Neutrophil (primary cell): ENCODE data around the gene EFCAB14.
"Not testable (repeated sequence)": the region's sequence is repeated elsewhere in the genome, so short reads cannot be mapped to it uniquely, and the experiment has no call there.

Source experiments
- H3K27ac ChIP-seq: fragments of 200-600 bp; sonication (generic); 2 replicates; pipeline ENCODE4 v1.5.1; 2016; ENCODE audit warnings: mild to moderate bottlenecking, moderate library complexity
- H3K27me3 ChIP-seq: fragments of 200-600 bp; sonication (generic); 2 replicates; pipeline ENCODE4 v1.6.0; 2016; ENCODE audit warnings: mild to moderate bottlenecking
- H3K36me3 ChIP-seq: fragments of 200-600 bp; sonication (generic); 2 replicates; pipeline ENCODE4 v1.5.1; 2017
- H3K4me1 ChIP-seq, 2 experiments: fragments of 200-600 bp in 1 of 2; sonication (generic) in 1 of 2; 1 replicate in 1 of 2; 2 replicates in 1 of 2; pipeline versions ENCODE4 v1.5.1 to v1.6.1; 2013 to 2016; ENCODE audit warnings: low read depth in 1 of 2, low read length in 1 of 2, mild to moderate bottlenecking in 1 of 2, moderate library complexity in 1 of 2; ENCODE audit not compliant: control insufficient read depth in 1 of 2, insufficient read depth in 1 of 2
- H3K4me3 ChIP-seq, 2 experiments: fragments of 200-600 bp in 1 of 2; sonication (generic) in 1 of 2; 1 replicate in 1 of 2; 2 replicates in 1 of 2; pipeline ENCODE4 v1.5.1; 2013 to 2016; ENCODE audit warnings: low read depth in 1 of 2, low read length in 1 of 2, mild to moderate bottlenecking in 1 of 2, moderate library complexity in 1 of 2
- H3K9me3 ChIP-seq: fragments of 200-600 bp; sonication (generic); 2 replicates; pipeline ENCODE4 v1.5.1; 2016
- TF ChIP-seq, protein P1 (sequence below): fragments of 200-600 bp; sonication (generic); IDR thresholded peaks from 2 replicates; pipeline ENCODE4 v1.5.1; 2016; ENCODE audit warnings: antibody characterized with exemption

EFCAB14 gene

DNA sequence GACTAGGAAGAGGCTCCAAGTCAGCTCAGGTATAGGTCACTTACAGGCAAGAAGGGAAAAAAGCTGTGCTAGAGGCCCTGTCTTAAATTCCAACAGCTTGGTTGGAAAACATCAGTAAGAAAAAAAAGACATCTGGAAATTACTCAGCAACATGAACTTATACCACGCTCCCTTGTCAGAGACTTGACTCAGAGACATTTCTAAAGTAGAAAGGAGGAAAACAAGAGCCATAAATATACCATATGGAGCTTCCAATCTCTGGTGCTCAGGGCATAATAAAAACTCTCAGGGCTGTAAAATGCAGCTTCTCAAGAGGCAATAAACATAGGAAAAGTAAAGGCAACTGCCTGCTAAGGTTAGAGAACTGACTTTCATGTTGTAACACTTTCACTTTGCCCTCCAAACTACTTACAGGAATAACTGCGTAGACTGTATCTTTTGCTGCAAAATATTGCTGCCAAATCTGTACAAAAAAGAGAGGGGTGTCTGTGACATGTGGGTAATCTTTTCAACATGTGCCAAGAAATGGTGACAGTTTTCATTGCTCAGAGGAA, 65.4 kb downstream of the EFCAB14 start:
- no peak overlapping the region for H3K4me3 ChIP-seq
- no peaks in the 10 kb centered on the region for H3K4me1 ChIP-seq
- peaks cover 23% of the 10 kb centered on the region for H3K36me3 ChIP-seq
- H3K9me3 ChIP-seq: no peaks in the 10 kb centered on the region
- TF ChIP-seq, protein P1, sequence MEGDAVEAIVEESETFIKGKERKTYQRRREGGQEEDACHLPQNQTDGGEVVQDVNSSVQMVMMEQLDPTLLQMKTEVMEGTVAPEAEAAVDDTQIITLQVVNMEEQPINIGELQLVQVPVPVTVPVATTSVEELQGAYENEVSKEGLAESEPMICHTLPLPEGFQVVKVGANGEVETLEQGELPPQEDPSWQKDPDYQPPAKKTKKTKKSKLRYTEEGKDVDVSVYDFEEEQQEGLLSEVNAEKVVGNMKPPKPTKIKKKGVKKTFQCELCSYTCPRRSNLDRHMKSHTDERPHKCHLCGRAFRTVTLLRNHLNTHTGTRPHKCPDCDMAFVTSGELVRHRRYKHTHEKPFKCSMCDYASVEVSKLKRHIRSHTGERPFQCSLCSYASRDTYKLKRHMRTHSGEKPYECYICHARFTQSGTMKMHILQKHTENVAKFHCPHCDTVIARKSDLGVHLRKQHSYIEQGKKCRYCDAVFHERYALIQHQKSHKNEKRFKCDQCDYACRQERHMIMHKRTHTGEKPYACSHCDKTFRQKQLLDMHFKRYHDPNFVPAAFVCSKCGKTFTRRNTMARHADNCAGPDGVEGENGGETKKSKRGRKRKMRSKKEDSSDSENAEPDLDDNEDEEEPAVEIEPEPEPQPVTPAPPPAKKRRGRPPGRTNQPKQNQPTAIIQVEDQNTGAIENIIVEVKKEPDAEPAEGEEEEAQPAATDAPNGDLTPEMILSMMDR: no peak
- no peaks in the 10 kb centered on the region for H3K27me3 ChIP-seq
- H3K27ac ChIP-seq: no peak overlapping the region

DNA sequence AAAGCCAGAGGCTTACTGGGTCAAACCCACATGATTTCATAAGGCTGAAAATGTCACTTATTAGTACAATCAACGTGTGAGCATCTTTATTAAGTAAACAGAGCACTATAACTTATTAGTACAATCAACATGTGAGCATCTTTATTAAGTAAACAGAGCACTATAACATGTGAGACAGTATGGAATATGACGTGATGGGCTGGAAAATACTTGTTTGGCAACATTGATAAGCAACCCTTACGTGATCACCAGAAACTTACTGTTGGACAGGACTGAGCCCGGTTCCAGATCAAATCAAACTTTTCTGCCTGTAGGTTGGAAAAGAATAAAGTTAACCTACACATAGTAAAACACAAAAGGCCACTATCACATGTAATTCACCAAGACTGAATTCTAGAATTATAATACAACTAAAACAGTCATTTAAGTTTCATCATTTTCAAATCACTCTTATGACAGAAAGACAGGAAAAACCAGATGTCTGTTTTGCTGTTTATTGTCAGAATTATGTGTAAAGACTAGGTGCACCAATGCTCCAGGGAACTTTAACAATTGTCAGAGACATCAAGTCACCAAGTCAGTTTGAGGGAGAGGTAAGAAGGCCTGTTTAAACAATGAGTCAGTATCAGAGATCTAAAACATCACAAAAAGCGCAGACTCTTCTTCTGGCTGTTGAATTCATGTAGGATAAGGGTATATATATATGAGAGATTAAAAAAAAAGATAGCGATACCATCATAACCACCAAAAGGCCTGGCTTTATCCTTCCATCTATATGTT, 66.4 kb downstream of the EFCAB14 start:
- no peak overlapping the region for H3K4me3 ChIP-seq
- H3K27ac ChIP-seq: no peak overlapping the region
- peaks cover 14% of the 10 kb centered on the region for H3K36me3 ChIP-seq
- H3K9me3 ChIP-seq: no peaks in the 10 kb centered on the region
- H3K27me3 ChIP-seq: no peaks in the 10 kb centered on the region
- TF ChIP-seq, protein P1: no peak
- H3K4me1 ChIP-seq: no peaks in the 10 kb centered on the region

DNA sequence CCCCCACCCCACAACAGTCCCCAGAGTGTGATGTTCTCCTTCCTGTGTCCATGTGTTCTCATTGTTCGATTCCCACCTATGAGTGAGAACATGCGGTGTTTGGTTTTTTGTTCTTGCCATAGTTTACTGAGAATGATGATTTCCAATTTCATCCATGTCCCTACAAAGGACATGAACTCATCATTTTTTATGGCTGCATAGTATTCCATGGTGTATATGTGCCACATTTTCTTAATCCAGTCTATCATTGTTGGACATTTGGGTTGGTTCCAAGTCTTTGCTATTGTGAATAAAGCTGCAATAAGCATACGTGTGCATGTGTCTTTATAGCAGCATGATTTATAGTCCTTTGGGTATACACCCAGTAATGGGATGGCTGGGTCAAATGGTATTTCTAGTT, 67.8 kb downstream of the EFCAB14 start:
- H3K27me3 ChIP-seq, H3K4me3 ChIP-seq, H3K4me1 ChIP-seq, H3K27ac ChIP-seq, H3K9me3 ChIP-seq: not testable (repeated sequence)
- H3K36me3 ChIP-seq: peaks cover 13% of the 10 kb centered on the region

DNA sequence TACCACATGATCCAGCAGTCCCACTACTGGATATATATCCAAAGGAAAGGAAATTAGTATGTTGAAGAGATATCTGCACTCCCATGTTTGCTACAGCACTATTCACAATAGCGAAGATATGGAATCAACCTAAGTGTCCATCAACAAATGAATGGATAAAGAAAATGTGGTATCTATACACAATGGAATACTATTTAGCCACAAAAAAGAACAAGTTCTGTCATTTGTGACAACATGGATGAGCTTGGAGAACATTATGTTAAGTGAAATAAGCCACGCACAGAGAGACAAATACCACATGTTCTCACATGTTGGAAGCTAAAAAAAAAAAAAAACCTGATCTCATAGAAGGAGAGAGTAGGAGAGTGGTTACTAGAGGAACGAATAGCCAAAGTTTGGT, 68.4 kb downstream of the EFCAB14 start:
- no peak overlapping the region for H3K4me3 ChIP-seq
- H3K36me3 ChIP-seq: peaks cover 13% of the 10 kb centered on the region
- no peaks in the 10 kb centered on the region for H3K9me3 ChIP-seq
- no peaks in the 10 kb centered on the region for H3K27me3 ChIP-seq
- H3K4me1 ChIP-seq: no peaks in the 10 kb centered on the region
- H3K27ac ChIP-seq: no peak overlapping the region
- TF ChIP-seq, protein P1: no peak

DNA sequence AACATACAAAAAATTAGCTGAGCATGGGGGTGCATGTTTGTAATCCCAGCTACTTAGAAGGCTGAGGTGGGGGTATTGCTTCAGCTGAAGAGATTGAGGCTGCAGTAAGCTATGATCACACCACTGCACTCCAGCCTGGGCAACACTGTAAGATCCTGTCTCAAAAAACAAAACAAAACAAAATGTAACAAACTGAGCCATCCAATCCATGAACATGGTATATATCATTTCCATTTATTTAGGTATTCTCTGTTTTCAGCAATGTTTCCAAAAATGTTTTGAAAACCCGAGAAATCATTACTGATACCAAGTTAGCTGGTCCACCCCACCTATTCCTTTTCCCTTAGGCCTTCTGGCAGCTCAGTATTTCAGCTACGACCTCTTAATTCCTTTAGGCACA, 69.2 kb downstream of the EFCAB14 start:
- H3K27me3 ChIP-seq: no peaks in the 10 kb centered on the region
- no peak overlapping the region for H3K4me3 ChIP-seq
- TF ChIP-seq, protein P1: no peak
- no peak overlapping the region for H3K27ac ChIP-seq
- peaks cover 13% of the 10 kb centered on the region for H3K36me3 ChIP-seq
- H3K4me1 ChIP-seq: no peaks in the 10 kb centered on the region
- H3K9me3 ChIP-seq: no peaks in the 10 kb centered on the region

DNA sequence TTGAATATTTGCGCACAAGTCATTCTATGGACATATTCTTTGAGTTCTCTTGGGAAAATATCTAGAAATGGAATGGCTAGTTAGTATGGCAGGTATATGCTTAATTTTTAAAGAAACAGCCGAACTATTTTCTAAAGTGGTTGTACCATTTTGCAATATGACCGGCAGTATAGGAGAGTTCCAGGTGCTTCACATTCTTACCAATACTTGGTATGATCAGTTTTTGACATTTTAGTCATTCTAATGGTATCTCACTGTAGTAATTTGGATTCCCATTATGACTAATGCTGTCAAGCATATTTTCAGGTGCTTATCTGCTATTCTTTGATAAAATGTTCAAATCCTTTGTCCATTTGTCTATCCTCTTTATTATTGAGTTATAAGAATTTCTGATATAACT, 71.3 kb downstream of the EFCAB14 start:
- Histone ChIP-seq H3K9me3 (no peaks in the 10 kb centered on the region), H3K4me3 (no peak overlapping the region), H3K4me1 (no peaks in the 10 kb centered on the region), H3K27me3 (no peaks in the 10 kb centered on the region), H3K36me3 (peaks cover 23% of the 10 kb centered on the region), H3K27ac (no peak overlapping the region)
- TF ChIP-seq, protein P1: no peak
